ENCODE measurements around the gene PTDSS2.

DNA sequence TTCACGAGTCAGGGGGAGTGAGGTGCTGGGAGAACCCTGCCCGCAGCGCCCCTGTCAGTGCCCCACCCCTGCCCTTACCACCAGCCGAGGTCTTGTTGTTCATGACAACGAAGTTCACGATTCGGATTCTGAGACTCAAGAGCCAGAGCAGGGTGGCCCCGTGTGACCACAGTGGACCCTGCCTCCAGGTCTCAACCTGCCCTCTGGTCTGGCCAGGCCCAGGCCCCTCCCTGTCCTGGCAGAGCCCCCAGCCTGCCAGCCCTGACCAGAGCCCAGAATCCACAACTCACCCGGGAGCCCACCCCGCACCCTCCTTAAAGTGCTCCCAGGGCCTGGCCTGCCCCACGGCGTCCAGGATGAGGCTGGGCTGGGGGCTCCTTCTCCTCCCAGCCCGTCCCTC lies 18.2 kb upstream of the PTDSS2 start:
- TF ChIP-seq POLR2A (IDR thresholded peaks at IDR 0.05), result no peak
- TF ChIP-seq POLR2AphosphoS5 (IDR thresholded peaks at IDR 0.05), result no peak
- TF ChIP-seq, protein P1, sequence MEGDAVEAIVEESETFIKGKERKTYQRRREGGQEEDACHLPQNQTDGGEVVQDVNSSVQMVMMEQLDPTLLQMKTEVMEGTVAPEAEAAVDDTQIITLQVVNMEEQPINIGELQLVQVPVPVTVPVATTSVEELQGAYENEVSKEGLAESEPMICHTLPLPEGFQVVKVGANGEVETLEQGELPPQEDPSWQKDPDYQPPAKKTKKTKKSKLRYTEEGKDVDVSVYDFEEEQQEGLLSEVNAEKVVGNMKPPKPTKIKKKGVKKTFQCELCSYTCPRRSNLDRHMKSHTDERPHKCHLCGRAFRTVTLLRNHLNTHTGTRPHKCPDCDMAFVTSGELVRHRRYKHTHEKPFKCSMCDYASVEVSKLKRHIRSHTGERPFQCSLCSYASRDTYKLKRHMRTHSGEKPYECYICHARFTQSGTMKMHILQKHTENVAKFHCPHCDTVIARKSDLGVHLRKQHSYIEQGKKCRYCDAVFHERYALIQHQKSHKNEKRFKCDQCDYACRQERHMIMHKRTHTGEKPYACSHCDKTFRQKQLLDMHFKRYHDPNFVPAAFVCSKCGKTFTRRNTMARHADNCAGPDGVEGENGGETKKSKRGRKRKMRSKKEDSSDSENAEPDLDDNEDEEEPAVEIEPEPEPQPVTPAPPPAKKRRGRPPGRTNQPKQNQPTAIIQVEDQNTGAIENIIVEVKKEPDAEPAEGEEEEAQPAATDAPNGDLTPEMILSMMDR (IDR thresholded peaks at IDR 0.05), result no peak
- no peak for TF ChIP-seq EP300 (IDR thresholded peaks at IDR 0.05)

Data from stomach (tissue), 4 donors.